ENCODE data around the gene ZNF771. TPM values are rescaled to one million over a fixed set of nuclear protein-coding genes. Genes with fewer than 3 reads are reported as not detected.

The ZNF771 gene
- total RNA-seq, 4 donors from 2014 or later = 8.2 to 18.6 (median 14.2) TPM

DNA sequence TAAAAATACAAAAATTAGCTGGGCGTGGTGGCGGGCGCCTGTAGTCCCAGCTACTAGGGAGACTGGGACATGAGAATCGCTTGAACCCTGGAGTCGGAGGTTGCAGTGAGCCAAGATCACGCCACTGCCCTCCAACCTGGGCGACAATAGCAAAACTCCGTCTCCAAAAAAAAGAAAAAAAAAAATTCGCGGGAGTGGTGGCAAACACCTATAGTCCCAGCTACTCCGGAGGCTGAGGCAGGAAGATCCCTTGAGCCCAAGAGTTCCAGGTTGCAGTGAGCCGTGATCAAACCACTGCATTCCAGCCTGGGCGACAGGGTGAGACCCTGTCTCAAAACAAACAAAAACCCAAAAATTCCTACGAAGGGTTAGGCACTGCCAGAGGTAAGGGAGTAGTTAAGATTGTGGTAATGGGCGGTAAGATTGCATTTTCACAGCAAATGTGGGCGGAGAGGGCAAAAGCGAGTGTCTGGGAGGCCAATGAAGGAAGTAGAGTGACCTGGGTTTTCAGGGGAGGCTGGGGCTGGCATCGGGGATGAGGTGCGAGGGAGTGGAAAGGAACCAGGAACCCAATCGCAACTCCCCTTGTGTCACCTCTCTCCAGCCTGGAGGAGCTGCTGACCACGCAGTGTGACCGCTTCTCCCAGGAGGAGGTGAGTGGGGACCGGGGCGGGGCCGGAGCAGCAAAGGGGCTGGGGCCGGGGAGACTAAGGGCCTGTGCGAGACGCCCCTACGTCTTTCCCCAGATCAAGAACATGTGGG is 30.2 kb upstream of the ZNF771 start:
- TF ChIP-seq, protein P1, sequence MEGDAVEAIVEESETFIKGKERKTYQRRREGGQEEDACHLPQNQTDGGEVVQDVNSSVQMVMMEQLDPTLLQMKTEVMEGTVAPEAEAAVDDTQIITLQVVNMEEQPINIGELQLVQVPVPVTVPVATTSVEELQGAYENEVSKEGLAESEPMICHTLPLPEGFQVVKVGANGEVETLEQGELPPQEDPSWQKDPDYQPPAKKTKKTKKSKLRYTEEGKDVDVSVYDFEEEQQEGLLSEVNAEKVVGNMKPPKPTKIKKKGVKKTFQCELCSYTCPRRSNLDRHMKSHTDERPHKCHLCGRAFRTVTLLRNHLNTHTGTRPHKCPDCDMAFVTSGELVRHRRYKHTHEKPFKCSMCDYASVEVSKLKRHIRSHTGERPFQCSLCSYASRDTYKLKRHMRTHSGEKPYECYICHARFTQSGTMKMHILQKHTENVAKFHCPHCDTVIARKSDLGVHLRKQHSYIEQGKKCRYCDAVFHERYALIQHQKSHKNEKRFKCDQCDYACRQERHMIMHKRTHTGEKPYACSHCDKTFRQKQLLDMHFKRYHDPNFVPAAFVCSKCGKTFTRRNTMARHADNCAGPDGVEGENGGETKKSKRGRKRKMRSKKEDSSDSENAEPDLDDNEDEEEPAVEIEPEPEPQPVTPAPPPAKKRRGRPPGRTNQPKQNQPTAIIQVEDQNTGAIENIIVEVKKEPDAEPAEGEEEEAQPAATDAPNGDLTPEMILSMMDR (IDR thresholded peaks at IDR 0.05; ENCODE audit: low read depth) = no peak

DNA sequence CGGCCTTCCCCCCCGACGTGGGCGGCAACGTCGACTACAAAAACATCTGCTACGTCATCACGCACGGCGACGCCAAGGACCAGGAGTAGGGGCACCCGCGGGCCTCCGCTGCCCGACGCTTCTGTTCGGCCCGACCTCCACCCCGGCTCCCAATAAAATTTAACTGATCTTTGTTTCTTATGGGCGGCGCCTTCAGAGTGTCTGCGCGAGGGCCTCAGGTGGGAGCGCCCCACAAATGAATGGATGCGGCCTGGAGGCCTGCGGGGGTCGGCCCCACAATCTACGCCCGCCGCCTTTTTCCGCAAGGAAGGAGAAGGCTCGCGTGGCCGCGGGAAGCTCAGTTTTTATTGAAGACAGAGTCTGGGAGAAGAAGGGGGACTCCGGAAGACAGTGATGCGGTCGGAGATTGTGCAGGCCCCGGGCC is 29.6 kb upstream of the ZNF771 start:
- TF ChIP-seq, protein P1 (IDR thresholded peaks at IDR 0.05; ENCODE audit: low read depth) = no peak

DNA sequence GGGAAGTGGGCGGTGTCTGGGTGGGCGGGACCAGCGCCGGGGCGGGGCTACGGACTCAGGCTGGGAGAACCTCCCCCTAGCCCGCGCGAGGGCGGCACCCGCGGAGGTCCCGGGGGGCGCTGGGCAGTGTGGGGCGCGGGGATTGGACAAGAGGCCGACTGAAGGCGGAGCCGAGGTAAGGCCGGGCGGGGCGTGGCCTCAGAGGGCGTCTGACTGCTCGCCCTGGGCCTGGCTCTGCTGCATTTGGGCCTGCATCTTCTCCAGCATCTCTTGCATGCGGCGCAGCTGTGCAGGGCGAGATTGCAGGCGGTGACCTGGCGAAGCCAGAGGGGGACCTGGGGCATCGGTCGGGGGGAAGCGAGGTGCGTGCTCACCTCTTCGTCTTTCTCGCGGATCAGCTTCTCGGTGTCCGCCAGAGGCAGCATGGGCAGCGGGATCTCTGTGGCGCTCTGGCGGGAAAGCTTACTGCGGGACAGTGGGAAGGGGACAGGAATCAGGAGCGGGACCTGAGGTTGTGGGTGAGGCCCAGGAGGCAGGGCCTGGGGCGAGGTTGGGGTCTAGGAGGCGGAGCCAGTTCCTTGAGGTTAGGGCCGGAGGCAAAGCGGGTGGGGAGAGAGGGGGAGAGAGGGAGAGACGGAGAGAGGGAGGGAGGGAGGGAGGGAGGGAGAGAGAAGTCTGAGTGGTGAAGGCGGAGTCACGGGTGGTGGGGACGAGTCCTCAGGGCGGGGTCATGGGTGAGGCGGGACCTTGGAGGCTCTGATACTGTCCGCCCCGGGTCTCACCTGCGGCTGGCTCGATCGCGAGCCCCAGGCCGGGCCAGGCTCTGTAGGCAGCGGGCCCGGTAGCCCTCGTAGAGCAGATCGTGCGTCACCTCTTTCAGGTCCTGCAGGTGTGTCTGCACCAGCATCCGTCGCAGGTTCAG is 28.9 kb upstream of the ZNF771 start:
- TF ChIP-seq, protein P1 (IDR thresholded peaks at IDR 0.05; ENCODE audit: low read depth) = no peak

DNA sequence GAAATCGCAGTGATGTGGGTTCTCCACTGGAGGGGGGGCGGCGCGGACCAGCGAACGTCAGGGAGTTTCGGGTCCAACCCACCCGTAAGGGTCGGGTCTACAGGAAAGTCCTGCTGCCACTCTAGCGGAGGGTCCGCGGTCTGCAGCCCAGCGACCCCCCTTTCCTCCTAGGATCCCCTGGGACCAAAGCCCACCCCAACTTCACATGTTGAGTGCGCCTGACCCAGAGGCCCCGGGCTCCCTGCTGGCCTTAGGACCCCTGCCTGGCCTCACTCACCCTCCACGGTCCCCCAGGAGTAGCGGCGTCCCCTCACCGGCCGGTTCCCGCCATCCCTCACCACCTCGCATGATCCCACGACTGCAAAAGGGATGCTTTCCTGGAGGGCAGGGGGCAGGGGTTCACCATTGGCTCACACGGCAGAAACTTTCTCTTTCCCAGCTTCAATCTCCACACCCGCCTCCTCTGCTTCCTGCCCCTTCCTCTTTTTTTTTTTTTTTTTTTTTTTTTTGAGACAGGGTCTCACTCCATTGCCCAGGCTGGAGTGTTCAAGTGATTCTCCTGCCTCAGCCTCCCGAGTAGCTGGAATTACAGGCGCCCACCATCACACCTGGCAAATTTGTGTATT is 28.1 kb upstream of the ZNF771 start:
- TF ChIP-seq, protein P1 (IDR thresholded peaks at IDR 0.05; ENCODE audit: low read depth) = no peak

DNA sequence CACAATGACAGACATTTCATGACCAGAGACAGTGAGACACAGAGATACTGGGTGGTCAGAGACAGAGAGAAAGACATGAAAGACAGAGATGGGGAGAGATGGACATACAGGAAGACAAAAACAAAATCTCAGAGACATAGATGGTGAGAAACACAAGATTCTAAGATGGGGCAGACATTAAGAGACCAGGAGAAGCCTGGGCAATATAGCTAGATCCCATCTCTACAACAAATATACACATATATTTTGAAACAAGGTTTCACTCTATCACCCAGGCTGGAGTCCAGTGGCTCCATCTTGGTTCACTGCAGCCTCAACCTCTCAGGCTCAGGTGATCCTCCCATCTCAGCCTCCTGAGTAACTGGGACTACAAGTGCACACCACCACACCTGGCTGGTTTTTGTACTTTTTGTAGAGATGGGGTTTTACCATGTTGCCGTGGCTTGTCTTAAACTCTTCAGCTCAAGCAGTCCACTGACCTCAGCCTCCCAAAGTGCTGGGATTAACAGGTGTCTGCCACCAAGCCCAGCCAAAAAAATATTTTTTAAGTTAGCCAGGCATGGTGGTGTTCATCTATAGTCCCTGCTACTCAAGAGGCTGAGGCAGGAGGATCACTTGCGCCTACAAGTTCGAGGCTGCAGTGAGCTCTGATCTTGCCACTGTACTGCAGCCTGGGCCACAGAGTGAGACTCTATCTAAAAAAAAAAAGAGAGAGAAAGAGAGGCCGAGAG is 27.2 kb upstream of the ZNF771 start:
- TF ChIP-seq, protein P1 (IDR thresholded peaks at IDR 0.05; ENCODE audit: low read depth) = no peak

DNA sequence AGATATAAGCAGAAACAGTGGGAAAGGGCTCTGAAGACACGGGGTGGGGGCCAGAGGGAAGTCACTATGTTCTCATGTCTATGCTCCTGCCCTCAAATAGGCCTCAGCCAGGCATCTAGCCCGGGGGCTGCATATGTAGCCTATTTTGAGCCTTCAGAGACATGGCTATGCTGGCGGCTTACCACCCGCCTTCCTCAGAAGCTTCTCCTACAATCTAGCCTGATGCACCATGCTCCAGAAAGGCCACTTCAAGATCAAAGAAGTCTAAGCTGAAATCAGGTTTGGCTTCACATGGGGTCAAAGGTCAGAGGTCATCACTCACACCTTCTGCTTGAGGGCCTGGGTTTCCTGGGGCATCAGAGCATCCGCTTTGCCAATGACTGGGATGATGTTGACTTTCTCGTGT is 26.6 kb upstream of the ZNF771 start:
- TF ChIP-seq, protein P1 (IDR thresholded peaks at IDR 0.05; ENCODE audit: low read depth) = no peak

Measured in subcutaneous adipose tissue (tissue), 4 donors.